ENCODE measurements around the gene NHSL1. TPM values are rescaled to one million over a fixed set of nuclear protein-coding genes. Genes with fewer than 3 reads are reported as not detected.

The NHSL1 gene
- total and polyA plus RNA-seq, 2 donors: 1.7 to 19.5 TPM

- no peak overlapping the region for H3K27ac ChIP-seq (ENCODE audit: low read depth)
- no peak for DNase-seq (ENCODE audit: extremely low spot score)
- WGBS: 91% methylated on average over 6 of the region's 6 CpGs
- H3K4me3 ChIP-seq (ENCODE audit: low read depth, low read length): no peak overlapping the region
- H3K4me1 ChIP-seq (ENCODE audit: insufficient read depth): no peaks in the 10 kb centered on the region
- peaks cover 2% of the 10 kb centered on the region for H3K36me3 ChIP-seq (ENCODE audit: insufficient read depth)
Measured at GRCh38 chr6:138480279-138480949, 18.9 kb downstream of the NHSL1 start.

- Histone ChIP-seq H3K27ac (ENCODE audit: low read depth) (no peak overlapping the region), H3K36me3 (ENCODE audit: insufficient read depth) (peaks cover 2% of the 10 kb centered on the region), H3K4me3 (ENCODE audit: low read depth, low read length) (no peak overlapping the region), H3K4me1 (ENCODE audit: insufficient read depth) (no peaks in the 10 kb centered on the region)
- no peak for DNase-seq (ENCODE audit: extremely low spot score)
- 78% methylated on average over 4 of the region's 4 CpGs for WGBS
Measured at GRCh38 chr6:138477913-138478539, 21.3 kb downstream of the NHSL1 start.

DNA sequence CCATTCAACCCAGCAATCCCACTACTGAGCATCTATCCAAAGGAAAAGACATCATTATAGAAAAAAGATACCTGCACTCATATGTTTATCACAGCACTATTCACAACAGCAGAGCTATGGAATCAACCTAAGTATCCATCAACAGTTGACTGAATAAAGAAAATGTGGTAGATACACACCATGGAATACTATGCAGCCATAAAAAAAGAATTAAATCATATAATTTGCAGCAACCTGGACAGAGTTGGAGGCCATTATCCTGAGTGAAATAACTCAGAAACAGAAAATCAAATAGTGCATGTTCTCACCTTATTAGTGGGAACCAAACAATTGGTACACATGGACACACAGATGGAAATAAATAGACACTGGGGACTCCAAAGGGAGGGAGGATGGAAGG lies 23.2 kb downstream of the NHSL1 start:
- no peak overlapping the region for H3K4me3 ChIP-seq (ENCODE audit: low read depth, low read length)
- H3K4me1 ChIP-seq (ENCODE audit: insufficient read depth): no peaks in the 10 kb centered on the region
- no peak for DNase-seq (ENCODE audit: extremely low spot score)
- no peak overlapping the region for H3K27ac ChIP-seq (ENCODE audit: low read depth)
- no peaks in the 10 kb centered on the region for H3K36me3 ChIP-seq (ENCODE audit: insufficient read depth)

DNA sequence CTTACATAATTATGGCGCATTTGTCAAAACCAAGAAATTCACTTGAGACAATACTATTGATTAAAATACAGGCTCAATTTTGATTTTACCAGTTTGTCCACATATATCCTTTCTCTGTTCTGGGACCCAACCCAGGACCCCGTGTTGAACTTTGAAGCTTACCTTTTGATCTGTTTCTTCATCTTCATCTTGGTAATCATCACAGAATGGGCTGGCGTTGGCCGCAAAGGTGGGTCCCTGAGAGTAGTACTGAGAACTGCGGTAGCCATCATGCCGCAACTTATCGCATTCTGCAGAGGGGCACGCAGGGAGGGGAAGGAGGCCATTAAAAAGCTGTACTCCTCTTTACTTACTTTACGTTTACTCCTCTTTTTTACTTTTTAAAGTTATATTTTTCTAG lies 26.1 kb downstream of the NHSL1 start:
- WGBS: 96% methylated on average over 9 of the region's 9 CpGs
- Histone ChIP-seq H3K4me3 (ENCODE audit: low read depth, low read length) (no peak overlapping the region), H3K4me1 (ENCODE audit: insufficient read depth) (no peaks in the 10 kb centered on the region), H3K36me3 (ENCODE audit: insufficient read depth) (no peaks in the 10 kb centered on the region), H3K27ac (ENCODE audit: low read depth) (no peak overlapping the region)
- no peak for DNase-seq (ENCODE audit: extremely low spot score)

DNA sequence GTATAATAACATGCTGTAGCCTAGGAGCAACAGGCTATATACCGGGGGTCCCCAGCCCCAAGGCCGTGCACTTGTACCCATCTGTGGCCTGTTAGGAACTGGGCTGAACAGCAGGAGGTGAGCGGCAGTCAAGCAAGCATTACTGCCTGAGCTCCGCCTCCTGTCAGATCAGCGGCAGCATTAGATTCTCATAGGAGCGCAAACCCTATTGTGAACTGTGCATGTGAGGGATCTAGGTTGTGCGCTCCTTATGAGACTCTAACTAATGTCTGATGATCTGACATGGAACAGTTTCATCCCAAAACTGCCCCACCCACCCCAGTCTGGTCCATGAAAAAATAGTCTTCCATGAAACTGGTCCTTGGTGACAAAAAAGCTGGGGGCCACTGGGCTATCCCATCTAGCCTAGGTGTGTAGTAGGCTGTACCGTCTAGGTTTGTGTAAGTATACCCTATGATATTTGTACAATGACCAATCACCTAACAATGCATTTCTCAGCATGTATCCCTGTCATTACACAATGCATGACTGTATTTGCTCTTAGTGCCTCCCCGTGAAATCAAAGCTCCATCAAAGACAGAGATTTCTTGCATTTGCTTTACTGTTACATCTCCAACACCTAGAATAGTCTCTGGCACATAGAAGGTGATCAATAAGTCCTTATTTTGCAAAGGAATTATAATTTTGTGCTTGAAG lies 30.8 kb downstream of the NHSL1 start:
- no peaks in the 10 kb centered on the region for H3K36me3 ChIP-seq (ENCODE audit: insufficient read depth)
- H3K4me3 ChIP-seq (ENCODE audit: low read depth, low read length): no peak overlapping the region
- DNase-seq (ENCODE audit: extremely low spot score): no peak
- no peak overlapping the region for H3K27ac ChIP-seq (ENCODE audit: low read depth)
- WGBS: 95% methylated on average over 9 of the region's 9 CpGs
- H3K4me1 ChIP-seq (ENCODE audit: insufficient read depth): no peaks in the 10 kb centered on the region

- H3K4me3 ChIP-seq (ENCODE audit: low read depth, low read length): no peak overlapping the region
- H3K36me3 ChIP-seq (ENCODE audit: insufficient read depth): no peaks in the 10 kb centered on the region
- no peak for DNase-seq (ENCODE audit: extremely low spot score)
- H3K4me1 ChIP-seq (ENCODE audit: insufficient read depth): no peaks in the 10 kb centered on the region
- H3K27ac ChIP-seq (ENCODE audit: low read depth): no peak overlapping the region
Measured at GRCh38 chr6:138467901-138468300, 31.4 kb downstream of the NHSL1 start.

DNA sequence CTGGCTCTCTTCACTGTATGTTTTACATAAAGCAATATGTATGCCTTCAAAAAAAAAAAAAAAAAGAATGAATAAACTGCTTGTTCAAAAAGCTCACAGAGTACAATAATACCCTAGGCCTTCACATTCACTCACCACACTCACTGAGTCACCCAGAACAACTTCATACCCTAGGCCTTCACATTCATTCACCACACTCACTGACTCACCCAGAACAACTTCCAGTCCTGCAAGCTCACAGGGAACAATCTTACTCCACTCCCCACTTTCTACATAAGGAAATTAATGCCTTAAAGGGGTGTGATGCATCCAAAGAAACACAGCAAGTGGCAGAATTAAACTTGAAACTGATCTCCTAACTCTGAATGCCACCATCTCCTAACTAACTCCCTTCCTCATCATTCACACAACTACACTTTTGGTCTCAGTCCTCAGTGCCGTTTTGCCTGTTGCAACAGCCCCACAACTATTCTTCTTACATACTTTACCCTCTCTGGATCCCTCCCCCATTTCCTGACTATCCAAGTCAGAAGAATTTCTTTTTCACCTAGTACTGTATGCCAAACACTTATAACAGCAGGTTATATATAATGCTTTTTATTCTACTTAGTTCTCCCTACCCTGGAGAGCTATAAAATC lies 34.2 kb downstream of the NHSL1 start:
- H3K27ac ChIP-seq (ENCODE audit: low read depth): no peak overlapping the region
- DNase-seq (ENCODE audit: extremely low spot score): no peak

GRCh38 chr6:138464085-138464484 lies 35.2 kb downstream of the NHSL1 start:
- H3K4me3 ChIP-seq (ENCODE audit: low read depth, low read length): no peak overlapping the region
- H3K36me3 ChIP-seq (ENCODE audit: insufficient read depth): no peaks in the 10 kb centered on the region
- DNase-seq (ENCODE audit: extremely low spot score): no peak
- WGBS: 96% methylated on average over 20 of the region's 20 CpGs
- no peaks in the 10 kb centered on the region for H3K4me1 ChIP-seq (ENCODE audit: insufficient read depth)
- H3K27ac ChIP-seq (ENCODE audit: low read depth): no peak overlapping the region

More for the DNA sequence above, 34.2 kb downstream of the NHSL1 start:
- 56% methylated on average over 1 of the region's 1 CpG for WGBS
- Histone ChIP-seq H3K36me3 (ENCODE audit: insufficient read depth) (no peaks in the 10 kb centered on the region), H3K4me1 (ENCODE audit: insufficient read depth) (no peaks in the 10 kb centered on the region), H3K4me3 (ENCODE audit: low read depth, low read length) (no peak overlapping the region)

DNA sequence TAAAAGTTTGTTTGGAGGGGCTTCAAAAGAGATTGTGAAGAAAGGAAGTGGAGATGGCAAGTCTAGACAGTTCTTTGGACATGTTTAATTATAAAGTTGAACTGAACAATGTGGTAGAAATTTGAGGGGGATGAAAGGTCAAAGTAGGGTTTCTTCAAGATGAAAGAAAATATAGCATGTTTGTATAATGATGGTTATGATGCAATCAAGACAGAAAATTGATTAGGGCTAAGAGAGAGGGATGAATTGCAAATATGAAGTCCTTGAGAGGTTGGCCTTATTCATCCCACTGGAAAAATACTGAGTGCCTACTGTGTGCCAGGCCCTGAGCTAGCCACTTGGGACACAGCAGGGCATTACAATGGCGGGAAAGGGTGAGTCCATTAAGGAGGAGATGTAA lies 37.6 kb downstream of the NHSL1 start:
- H3K4me3 ChIP-seq (ENCODE audit: low read depth, low read length): no peak overlapping the region
- H3K36me3 ChIP-seq (ENCODE audit: insufficient read depth): no peaks in the 10 kb centered on the region
- H3K27ac ChIP-seq (ENCODE audit: low read depth): no peak overlapping the region
- no peak for DNase-seq (ENCODE audit: extremely low spot score)
- 93% methylated on average over 1 of the region's 1 CpG for WGBS
- no peaks in the 10 kb centered on the region for H3K4me1 ChIP-seq (ENCODE audit: insufficient read depth)

GRCh38 chr6:138456401-138456790 lies 42.9 kb downstream of the NHSL1 start:
- Histone ChIP-seq H3K36me3 (ENCODE audit: insufficient read depth) (no peaks in the 10 kb centered on the region), H3K27ac (ENCODE audit: low read depth) (no peak overlapping the region), H3K4me3 (ENCODE audit: low read depth, low read length) (no peak overlapping the region), H3K4me1 (ENCODE audit: insufficient read depth) (peaks cover 2% of the 10 kb centered on the region)
- no peak for DNase-seq (ENCODE audit: extremely low spot score)
- WGBS: 74% methylated on average over 6 of the region's 6 CpGs

DNA sequence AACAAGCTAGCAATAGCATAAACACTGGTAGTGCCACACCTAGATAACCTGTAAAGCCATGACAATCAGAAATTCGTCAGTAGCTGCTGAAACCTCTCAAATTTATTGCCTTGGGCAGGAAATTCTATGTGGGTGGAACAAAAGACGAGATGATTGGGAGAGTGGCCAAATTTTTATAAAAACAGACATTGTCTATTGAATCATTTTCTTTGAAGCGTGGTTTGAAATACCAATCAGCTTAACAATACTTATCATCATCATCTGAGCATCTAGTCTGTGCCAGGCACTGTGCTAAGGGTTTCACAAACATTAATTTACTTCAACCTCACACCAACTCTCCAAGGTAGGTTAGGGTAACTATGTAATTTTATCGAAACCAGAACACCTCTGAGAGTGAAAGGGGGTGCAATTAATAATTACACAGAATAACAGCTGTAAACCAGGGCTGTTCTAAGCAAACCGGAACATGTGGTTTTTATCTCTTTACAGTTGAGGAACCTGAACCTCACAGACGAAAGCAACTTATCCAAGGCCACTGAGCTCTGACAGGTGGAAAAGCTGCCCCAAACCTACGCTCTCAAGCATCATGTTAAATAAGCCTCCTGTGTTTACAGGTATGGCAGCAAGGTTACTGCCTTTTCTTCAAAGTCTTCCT lies 43.4 kb downstream of the NHSL1 start:
- 59% methylated on average over 7 of the region's 7 CpGs for WGBS
- H3K27ac ChIP-seq (ENCODE audit: low read depth): peak overlapping the region; percentile 38
- peak; percentile 25 for DNase-seq (ENCODE audit: extremely low spot score)
- peaks cover 2% of the 10 kb centered on the region for H3K4me1 ChIP-seq (ENCODE audit: insufficient read depth)
- H3K36me3 ChIP-seq (ENCODE audit: insufficient read depth): no peaks in the 10 kb centered on the region
- H3K4me3 ChIP-seq (ENCODE audit: low read depth, low read length): no peak overlapping the region

- WGBS: 79% methylated on average over 9 of the region's 9 CpGs
- H3K27ac ChIP-seq (ENCODE audit: low read depth): no peak overlapping the region
- DNase-seq (ENCODE audit: extremely low spot score): no peak
- no peak overlapping the region for H3K4me3 ChIP-seq (ENCODE audit: low read depth, low read length)
- peaks cover 2% of the 10 kb centered on the region for H3K4me1 ChIP-seq (ENCODE audit: insufficient read depth)
- no peaks in the 10 kb centered on the region for H3K36me3 ChIP-seq (ENCODE audit: insufficient read depth)
Measured at GRCh38 chr6:138454981-138455706, 44.1 kb downstream of the NHSL1 start.

DNA sequence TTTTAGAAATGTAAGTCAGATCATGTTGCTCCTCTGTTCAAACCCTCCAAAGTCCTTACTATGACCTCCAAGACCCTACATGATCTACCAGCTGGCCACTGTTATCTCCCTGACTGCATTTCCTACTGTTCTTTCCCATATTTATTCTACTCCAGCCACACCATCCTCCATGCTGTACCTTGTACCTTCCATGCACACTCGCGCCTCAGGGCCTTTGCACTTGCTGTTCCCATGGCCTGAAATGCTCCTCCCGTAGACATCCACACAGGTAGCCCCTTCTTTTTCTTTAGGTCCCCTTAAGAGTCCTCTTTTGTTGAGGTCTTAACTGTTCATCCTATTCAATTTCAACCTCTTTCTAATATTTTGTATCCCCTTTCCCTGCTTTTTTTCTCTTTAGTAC lies 48.3 kb downstream of the NHSL1 start:
- H3K4me3 ChIP-seq (ENCODE audit: low read depth, low read length): no peak overlapping the region
- H3K27ac ChIP-seq (ENCODE audit: low read depth): no peak overlapping the region
- no peaks in the 10 kb centered on the region for H3K4me1 ChIP-seq (ENCODE audit: insufficient read depth)
- no peaks in the 10 kb centered on the region for H3K36me3 ChIP-seq (ENCODE audit: insufficient read depth)
- no peak for DNase-seq (ENCODE audit: extremely low spot score)
- 99% methylated on average over 3 of the region's 3 CpGs for WGBS

Data from urinary bladder (tissue), 4 donors.